Measurements from ENCODE around the gene TARM1.

The TARM1 gene

DNA sequence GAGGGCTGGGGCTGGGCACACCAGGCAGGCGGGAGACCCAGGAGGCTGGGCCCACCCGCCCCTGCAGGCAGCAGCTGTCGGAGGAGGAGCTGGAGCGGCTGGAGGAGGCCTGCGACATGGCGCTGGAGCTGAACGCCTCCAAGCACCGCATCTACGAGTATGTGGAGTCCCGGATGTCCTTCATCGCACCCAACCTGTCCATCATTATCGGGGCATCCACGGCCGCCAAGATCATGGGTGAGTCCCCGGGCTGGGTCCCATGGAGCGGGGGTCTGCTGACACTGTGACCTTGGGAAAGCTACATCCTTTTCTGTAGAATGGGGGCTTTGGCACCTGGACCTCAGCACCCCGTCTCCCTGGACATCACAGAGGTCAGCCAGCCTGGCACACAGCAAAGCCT is 42.5 kb upstream of the TARM1 start:
- TF ChIP-seq ZFX (IDR thresholded peaks at IDR 0.05; ENCODE audit: borderline replicate concordance): no peak
- TF ChIP-seq, protein P1, sequence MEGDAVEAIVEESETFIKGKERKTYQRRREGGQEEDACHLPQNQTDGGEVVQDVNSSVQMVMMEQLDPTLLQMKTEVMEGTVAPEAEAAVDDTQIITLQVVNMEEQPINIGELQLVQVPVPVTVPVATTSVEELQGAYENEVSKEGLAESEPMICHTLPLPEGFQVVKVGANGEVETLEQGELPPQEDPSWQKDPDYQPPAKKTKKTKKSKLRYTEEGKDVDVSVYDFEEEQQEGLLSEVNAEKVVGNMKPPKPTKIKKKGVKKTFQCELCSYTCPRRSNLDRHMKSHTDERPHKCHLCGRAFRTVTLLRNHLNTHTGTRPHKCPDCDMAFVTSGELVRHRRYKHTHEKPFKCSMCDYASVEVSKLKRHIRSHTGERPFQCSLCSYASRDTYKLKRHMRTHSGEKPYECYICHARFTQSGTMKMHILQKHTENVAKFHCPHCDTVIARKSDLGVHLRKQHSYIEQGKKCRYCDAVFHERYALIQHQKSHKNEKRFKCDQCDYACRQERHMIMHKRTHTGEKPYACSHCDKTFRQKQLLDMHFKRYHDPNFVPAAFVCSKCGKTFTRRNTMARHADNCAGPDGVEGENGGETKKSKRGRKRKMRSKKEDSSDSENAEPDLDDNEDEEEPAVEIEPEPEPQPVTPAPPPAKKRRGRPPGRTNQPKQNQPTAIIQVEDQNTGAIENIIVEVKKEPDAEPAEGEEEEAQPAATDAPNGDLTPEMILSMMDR (IDR thresholded peaks at IDR 0.05): no peak
- no peak overlapping the region for H3K27ac ChIP-seq

DNA sequence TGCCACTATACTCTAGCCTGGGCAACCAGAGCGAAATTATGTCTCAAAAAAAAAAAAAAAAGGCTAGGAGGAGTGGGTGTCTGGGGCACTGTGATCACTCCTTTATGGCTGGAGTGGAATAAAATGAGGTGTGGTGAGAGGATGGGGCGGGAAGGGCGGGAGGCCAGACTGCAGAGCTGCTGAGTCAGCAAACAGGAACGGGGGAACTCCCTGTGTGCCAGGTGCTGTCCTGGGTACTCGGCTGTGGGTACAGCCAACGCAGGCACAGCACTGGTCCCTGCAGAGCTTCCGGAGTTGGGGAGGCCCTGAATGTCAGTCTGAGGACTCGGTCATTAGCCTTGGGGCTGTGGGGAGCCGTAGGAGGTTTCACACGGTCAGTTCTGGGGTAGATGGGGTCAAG is 40.1 kb upstream of the TARM1 start:
- no peak overlapping the region for H3K27ac ChIP-seq
- TF ChIP-seq ZFX (IDR thresholded peaks at IDR 0.05; ENCODE audit: borderline replicate concordance): no peak
- TF ChIP-seq, protein P1 (IDR thresholded peaks at IDR 0.05): no peak

DNA sequence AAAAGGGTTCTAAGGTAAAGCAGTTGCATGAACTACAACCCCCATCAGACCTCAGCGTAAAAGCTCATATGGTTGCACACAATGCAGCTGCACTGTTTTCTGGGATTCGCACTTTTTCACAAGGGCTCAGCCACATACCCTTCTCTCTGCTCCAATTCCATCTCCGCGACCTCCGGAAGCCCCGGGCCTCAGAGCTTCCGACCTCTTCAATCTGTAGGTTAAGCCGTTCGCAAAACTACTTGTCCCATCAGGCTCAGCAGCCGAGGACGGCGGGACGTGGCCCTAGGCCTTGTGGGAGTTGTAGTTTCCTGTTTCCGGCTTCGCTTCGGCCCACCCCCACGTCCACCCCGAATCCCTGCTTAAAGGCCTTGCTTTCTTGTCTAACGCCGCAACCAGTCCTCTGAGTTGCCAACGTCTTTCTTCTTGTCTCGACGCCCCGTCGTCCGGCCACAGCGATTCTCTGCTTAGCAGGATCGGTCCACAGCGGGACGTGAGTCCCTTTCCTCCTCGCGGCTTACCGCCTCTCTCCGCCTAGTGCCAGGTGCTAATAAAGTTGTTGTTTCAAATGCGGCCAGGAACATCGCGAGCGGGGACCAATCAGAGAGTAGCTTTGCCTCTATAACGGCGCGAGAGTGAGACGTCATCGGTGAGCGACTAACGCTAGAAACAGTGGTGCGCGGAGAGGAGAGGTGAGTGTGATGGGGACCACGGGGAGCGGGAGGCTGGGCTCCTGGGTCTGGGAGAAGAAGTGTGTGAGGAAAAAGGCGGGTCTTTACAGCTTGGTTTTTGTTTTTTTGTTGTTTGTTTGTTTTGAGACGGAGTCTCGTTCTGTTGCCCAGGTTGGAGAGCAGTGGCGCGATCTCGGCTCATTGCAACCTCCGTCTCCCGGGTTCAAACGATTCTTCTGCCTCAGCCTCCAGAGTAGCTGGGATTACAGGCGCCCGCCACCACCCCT is 34.2 kb upstream of the TARM1 start, which contains the start of the genes PRPF31 and TFPT:
TSS of gene PRPF31 (plus strand) at position 646 of the 955 bp plus-strand sequence. CDS start 2,525 bp downstream, outside the sequence.
TSS of gene TFPT (minus strand) at position 549 of the 955 bp plus-strand sequence. CDS start at position 161, 388 bp downstream.
- H3K27ac ChIP-seq: peak within 1 kb of the TSS; percentile 80
- TF ChIP-seq ZFX (IDR thresholded peaks at IDR 0.05; ENCODE audit: borderline replicate concordance): no peak
- TF ChIP-seq, protein P1 (IDR thresholded peaks at IDR 0.05): no peak

DNA sequence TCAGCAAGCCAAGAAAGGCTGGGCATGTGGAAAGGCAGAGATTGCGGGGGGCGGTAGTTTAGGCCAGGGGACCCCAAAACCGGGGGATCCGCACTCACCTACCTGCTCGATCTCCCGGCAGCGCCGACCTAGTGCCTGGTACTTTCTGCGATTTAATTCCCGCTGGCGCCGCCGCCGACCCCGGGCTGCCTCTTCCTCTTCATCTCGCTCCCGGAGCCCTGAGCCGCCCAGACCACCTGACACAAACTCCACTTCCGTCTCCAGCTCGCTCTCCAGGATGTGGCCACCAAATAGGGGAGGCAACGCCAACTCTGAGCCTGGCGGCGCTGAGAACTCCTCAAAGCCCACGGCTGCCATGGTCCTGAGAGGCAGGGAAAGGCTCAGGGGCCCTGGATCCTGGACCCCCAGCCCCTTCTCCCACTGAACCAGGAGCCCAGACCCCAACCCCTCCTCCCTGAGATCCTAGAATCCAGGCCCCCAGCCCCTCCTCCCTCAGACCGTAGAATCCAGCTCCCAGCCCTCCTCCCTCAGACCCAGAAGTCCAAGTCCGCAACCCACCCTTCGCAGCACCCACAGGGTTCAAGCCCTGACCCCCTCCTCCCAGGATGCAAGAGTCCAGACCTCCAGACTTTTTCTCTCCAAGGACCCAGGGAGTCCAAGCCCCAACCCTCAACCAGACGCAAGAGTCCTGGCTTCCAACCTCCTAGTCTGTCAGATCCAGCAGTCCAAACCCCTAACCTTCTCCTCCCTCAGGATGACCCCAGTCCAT is 33.4 kb upstream of the TARM1 start:
- H3K27ac ChIP-seq: peak overlapping the region; percentile 80
- TF ChIP-seq, protein P1 (IDR thresholded peaks at IDR 0.05): no peak
- TF ChIP-seq ZFX (IDR thresholded peaks at IDR 0.05; ENCODE audit: borderline replicate concordance): no peak

DNA sequence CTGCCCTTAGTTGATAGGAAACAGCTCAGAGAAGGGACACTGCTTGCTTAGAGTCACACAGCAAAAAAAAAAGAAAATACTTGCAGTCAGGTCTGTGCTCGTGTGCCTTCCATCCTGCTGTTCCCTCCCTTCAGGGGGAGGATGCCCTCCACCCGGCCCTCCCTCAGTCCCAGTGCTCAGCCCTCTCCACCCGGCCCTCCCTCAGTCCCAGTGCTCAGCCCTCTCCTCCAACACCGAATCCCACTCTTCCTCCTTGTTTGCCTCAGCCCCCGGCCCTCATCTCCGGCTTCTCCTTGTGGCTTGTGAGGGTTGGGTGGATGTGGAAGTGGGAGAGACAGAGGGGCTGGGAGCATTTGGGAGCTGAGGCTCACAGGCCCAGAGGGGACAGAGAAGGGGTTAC is 28.5 kb upstream of the TARM1 start:
- H3K27ac ChIP-seq: no peak overlapping the region
- TF ChIP-seq, protein P1 (IDR thresholded peaks at IDR 0.05): no peak
- no peak for TF ChIP-seq ZFX (IDR thresholded peaks at IDR 0.05; ENCODE audit: borderline replicate concordance)

DNA sequence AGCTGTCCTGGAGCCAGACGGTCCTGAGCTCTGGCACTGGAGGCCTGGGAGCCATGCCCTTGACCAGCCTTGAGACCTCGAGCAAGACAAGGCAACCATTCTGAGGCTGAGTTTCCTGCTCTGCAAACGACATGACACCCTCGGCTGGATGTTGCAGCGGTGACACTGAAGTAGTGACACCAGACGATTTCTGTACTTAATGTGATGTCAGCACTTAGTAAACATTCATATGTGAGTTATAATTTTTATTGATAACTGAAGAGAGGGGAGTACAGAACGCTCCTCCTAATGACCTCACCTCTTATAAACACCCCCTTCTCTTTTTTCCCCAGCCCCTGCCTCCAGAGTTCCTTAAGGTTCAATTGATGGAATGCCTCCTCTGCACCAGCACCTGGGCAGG is 27.3 kb upstream of the TARM1 start:
- TF ChIP-seq, protein P1 (IDR thresholded peaks at IDR 0.05): no peak
- TF ChIP-seq ZFX (IDR thresholded peaks at IDR 0.05; ENCODE audit: borderline replicate concordance): no peak
- H3K27ac ChIP-seq: no peak overlapping the region

Measured in 22Rv1 (cell line).